Stimulated activated naive CD8-positive, alpha-beta T cell treated with anti-CD3 and anti-CD28 coated beads, Interleukin-15, Interleukin-2, amounts not matched to agents 100 ng/mL and 50 ng/mL, for 24 hours (primary cell): ENCODE results near the gene DCAF12.
"Not testable (repeated sequence)": the region's sequence is repeated elsewhere in the genome, so short reads cannot be mapped to it uniquely, and the experiment has no call there.

Source experiments
- H3K27ac Mint-ChIP-seq: one replicate; pipeline ENCODE4 v1.8.0; 2021; ENCODE audit warnings: mild to moderate bottlenecking, mixed read lengths
- H3K27me3 Mint-ChIP-seq: one replicate; pipeline ENCODE4 v1.8.0; 2021; ENCODE audit warnings: mixed read lengths
- H3K36me3 Mint-ChIP-seq: one replicate; pipeline ENCODE4 v1.8.0; 2021; ENCODE audit warnings: low read depth, mixed read lengths
- H3K4me1 Mint-ChIP-seq: one replicate; pipeline ENCODE4 v1.8.0; 2021; ENCODE audit warnings: low read depth, mixed read lengths
- H3K4me3 Mint-ChIP-seq: one replicate; pipeline ENCODE4 v1.8.0; 2021; ENCODE audit warnings: mild to moderate bottlenecking, mixed read lengths
- H3K9me3 Mint-ChIP-seq: one replicate; pipeline ENCODE4 v1.8.0; 2021; ENCODE audit warnings: mixed read lengths

DCAF12 gene

GRCh38 chr9:34059954-34060353 lies 66.5 kb downstream of the DCAF12 start:
- Mint-ChIP-seq H3K36me3 (no peaks in the 10 kb centered on the region), H3K9me3 (no peaks in the 10 kb centered on the region), H3K4me3 (no peak overlapping the region), H3K4me1 (no peaks in the 10 kb centered on the region), H3K27ac (no peak overlapping the region), H3K27me3 (no peaks in the 10 kb centered on the region)

GRCh38 chr9:34059281-34059680 lies 67.2 kb downstream of the DCAF12 start:
- Mint-ChIP-seq H3K9me3 (no peaks in the 10 kb centered on the region), H3K36me3 (no peaks in the 10 kb centered on the region), H3K27ac (no peak overlapping the region), H3K27me3 (no peaks in the 10 kb centered on the region), H3K4me1 (no peaks in the 10 kb centered on the region), H3K4me3 (no peak overlapping the region)

GRCh38 chr9:34049630-34050384 lies 76.7 kb downstream of the DCAF12 start:
- Mint-ChIP-seq H3K9me3 (no peaks in the 10 kb centered on the region), H3K27me3 (no peaks in the 10 kb centered on the region), H3K27ac (peak overlapping the region; percentile 99), H3K4me3 (peak overlapping the region; percentile 94), H3K36me3 (peaks cover 13% of the 10 kb centered on the region), H3K4me1 (peaks cover 40% of the 10 kb centered on the region)

GRCh38 chr9:34048727-34049629 lies 77.5 kb downstream of the DCAF12 start, which contains the start of gene UBAP2:
TSS of gene UBAP2 (minus strand) at chr9:34048887. CDS start at chr9:34017148, 31,739 bp downstream.
- H3K9me3 Mint-ChIP-seq: no peaks in the 10 kb centered on the region
- peak within 1 kb of the TSS; percentile 99 for H3K27ac Mint-ChIP-seq
- H3K27me3 Mint-ChIP-seq: no peaks in the 10 kb centered on the region
- H3K4me1 Mint-ChIP-seq: peaks cover 40% of the 10 kb centered on the region
- peak within 1 kb of the TSS; percentile 94 for H3K4me3 Mint-ChIP-seq
- peaks cover 13% of the 10 kb centered on the region for H3K36me3 Mint-ChIP-seq

GRCh38 chr9:34047864-34048726 lies 78.4 kb downstream of the DCAF12 start:
- no peaks in the 10 kb centered on the region for H3K9me3 Mint-ChIP-seq
- H3K27ac Mint-ChIP-seq: peak overlapping the region; percentile 99
- peaks cover 40% of the 10 kb centered on the region for H3K4me1 Mint-ChIP-seq
- peak overlapping the region; percentile 94 for H3K4me3 Mint-ChIP-seq
- H3K36me3 Mint-ChIP-seq: peaks cover 13% of the 10 kb centered on the region
- H3K27me3 Mint-ChIP-seq: no peaks in the 10 kb centered on the region

GRCh38 chr9:34046784-34047379 lies 79.6 kb downstream of the DCAF12 start:
- peak overlapping the region; percentile 94 for H3K4me3 Mint-ChIP-seq
- H3K36me3 Mint-ChIP-seq: peaks cover 22% of the 10 kb centered on the region
- H3K27me3 Mint-ChIP-seq: no peaks in the 10 kb centered on the region
- no peaks in the 10 kb centered on the region for H3K9me3 Mint-ChIP-seq
- H3K27ac Mint-ChIP-seq: peak overlapping the region; percentile 42
- peaks cover 36% of the 10 kb centered on the region for H3K4me1 Mint-ChIP-seq

GRCh38 chr9:34045903-34046302 lies 80.6 kb downstream of the DCAF12 start:
- Mint-ChIP-seq H3K9me3 (no peaks in the 10 kb centered on the region), H3K36me3 (peaks cover 29% of the 10 kb centered on the region), H3K4me1 (peaks cover 36% of the 10 kb centered on the region), H3K27ac (no peak overlapping the region), H3K27me3 (no peaks in the 10 kb centered on the region), H3K4me3 (peak overlapping the region; percentile 33)

- not testable (repeated sequence) for H3K4me3 Mint-ChIP-seq, H3K27me3 Mint-ChIP-seq, H3K27ac Mint-ChIP-seq, H3K9me3 Mint-ChIP-seq
- Mint-ChIP-seq H3K36me3 (peaks cover 40% of the 10 kb centered on the region), H3K4me1 (peaks cover 14% of the 10 kb centered on the region)
These were observed 84.4 kb downstream of the DCAF12 start for GRCh38 chr9:34042074-34042473.

GRCh38 chr9:34038851-34039250 lies 87.6 kb downstream of the DCAF12 start:
- not testable (repeated sequence) for H3K4me3 Mint-ChIP-seq, H3K27me3 Mint-ChIP-seq, H3K4me1 Mint-ChIP-seq, H3K9me3 Mint-ChIP-seq, H3K27ac Mint-ChIP-seq
- H3K36me3 Mint-ChIP-seq: peaks cover 48% of the 10 kb centered on the region

- H3K36me3 Mint-ChIP-seq: peaks cover 49% of the 10 kb centered on the region
- H3K4me3 Mint-ChIP-seq: no peak overlapping the region
- H3K9me3 Mint-ChIP-seq: no peaks in the 10 kb centered on the region
- no peak overlapping the region for H3K27ac Mint-ChIP-seq
- H3K4me1 Mint-ChIP-seq: peaks cover 7% of the 10 kb centered on the region
- no peaks in the 10 kb centered on the region for H3K27me3 Mint-ChIP-seq
These were observed 88.9 kb downstream of the DCAF12 start for GRCh38 chr9:34037626-34038025.

GRCh38 chr9:34036625-34037024 lies 89.9 kb downstream of the DCAF12 start:
- no peak overlapping the region for H3K27ac Mint-ChIP-seq
- H3K4me1 Mint-ChIP-seq: peaks cover 7% of the 10 kb centered on the region
- no peaks in the 10 kb centered on the region for H3K27me3 Mint-ChIP-seq
- H3K4me3 Mint-ChIP-seq: no peak overlapping the region
- H3K36me3 Mint-ChIP-seq: peaks cover 51% of the 10 kb centered on the region
- no peaks in the 10 kb centered on the region for H3K9me3 Mint-ChIP-seq
